Duodenal mucosa (tissue), 2 donors: ENCODE results near the gene GIT2.
A peak's percentile ranks its signal among the peaks of the same experiment; 100 is the strongest.
"Not testable (repeated sequence)": the region's sequence is repeated elsewhere in the genome, so short reads cannot be mapped to it uniquely, and the experiment has no call there.

Source experiments
- H3K27ac ChIP-seq: one replicate; pipeline ENCODE4 v1.7.0; 2013; ENCODE audit warnings: low read depth, low read length
- H3K27me3 ChIP-seq, 2 donors: one replicate each; pipeline ENCODE4 v1.7.0; 2013; ENCODE audit warnings: low read length in 2 of 2, control low read depth in 1 of 2; ENCODE audit not compliant: insufficient read depth in 2 of 2, control insufficient read depth in 1 of 2
- H3K36me3 ChIP-seq, 2 donors: one replicate each; pipeline ENCODE4 v1.7.0; 2013; ENCODE audit warnings: low read length in 2 of 2, control low read depth in 1 of 2; ENCODE audit not compliant: insufficient read depth in 2 of 2, control insufficient read depth in 1 of 2
- H3K4me1 ChIP-seq, 2 donors: one replicate each; pipeline ENCODE4 v1.7.0; 2013; ENCODE audit warnings: low read length in 2 of 2, control low read depth in 1 of 2; ENCODE audit not compliant: insufficient read depth in 2 of 2, control insufficient read depth in 1 of 2
- H3K4me3 ChIP-seq, 2 donors: one replicate each; pipeline ENCODE4 v1.7.0; 2013; ENCODE audit warnings: low read length in 2 of 2, low read depth in 1 of 2
- H3K9ac ChIP-seq, 2 donors: one replicate each; pipeline ENCODE4 v1.7.0; 2013; ENCODE audit warnings: low read length in 2 of 2, low read depth in 1 of 2
- H3K9me3 ChIP-seq, 2 donors: one replicate each; pipeline ENCODE4 v1.7.0; 2013; ENCODE audit warnings: low read length in 2 of 2, control low read depth in 1 of 2; ENCODE audit not compliant: control insufficient read depth in 1 of 2

The GIT2 gene

GRCh38 chr12:110024051-110024450, 27.9 kb upstream of the GIT2 start:
- H3K9me3 ChIP-seq = no peaks in the 10 kb centered on the region
- no peaks in the 10 kb centered on the region for H3K27me3 ChIP-seq
- H3K4me3 ChIP-seq = no peak overlapping the region
- H3K4me1 ChIP-seq = peaks cover 8 to 10% of the 10 kb centered on the region in 2 donors
- H3K9ac ChIP-seq = no peak overlapping the region
- peaks cover 10 to 70% of the 10 kb centered on the region in 2 donors for H3K36me3 ChIP-seq
- no peak overlapping the region for H3K27ac ChIP-seq

DNA sequence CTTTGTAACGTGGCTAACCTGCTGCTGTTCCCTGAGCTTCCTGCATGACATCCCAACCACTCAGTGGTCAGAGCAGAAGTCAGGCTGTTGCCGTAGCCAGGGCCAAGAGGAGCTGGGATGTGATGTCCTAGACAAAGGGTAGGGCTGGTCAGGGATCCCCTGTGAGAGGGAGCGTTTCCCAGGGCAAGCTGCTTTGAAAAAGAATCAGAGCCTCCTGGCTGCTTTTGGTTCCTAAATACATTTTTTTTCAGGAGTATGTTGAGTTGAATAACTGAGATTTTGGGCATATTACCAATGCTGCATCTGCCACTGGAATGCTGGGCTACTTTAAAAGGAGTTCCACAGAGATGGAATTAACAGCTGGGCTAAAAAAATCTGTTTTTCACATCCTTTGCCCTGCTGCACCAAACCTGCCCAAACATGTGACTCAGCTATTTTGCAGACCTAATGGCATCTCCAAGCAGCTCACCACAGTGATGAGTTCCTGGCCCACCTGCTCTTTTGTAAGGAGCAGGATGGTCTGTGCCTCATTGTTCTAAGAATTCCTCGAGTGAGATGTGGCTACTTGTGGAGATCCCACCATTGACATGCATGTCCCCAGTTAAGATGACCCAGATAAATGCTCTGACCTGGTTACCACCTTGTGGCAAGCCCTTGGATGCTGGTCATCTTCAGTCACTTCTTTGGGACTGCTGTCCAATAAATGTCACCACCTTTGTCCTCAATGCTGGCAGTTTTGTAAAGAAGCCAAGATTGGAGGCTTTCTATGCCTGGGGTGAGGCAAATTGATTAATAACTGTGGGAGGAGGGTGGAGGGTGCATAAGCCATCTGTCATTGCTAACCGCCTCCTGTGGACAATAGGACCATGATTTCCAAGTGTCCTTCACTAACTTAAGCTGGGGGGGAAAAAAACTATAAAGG, 27.2 kb upstream of the GIT2 start:
- H3K4me3 ChIP-seq = no peak overlapping the region
- no peaks in the 10 kb centered on the region for H3K9me3 ChIP-seq
- no peak overlapping the region for H3K27ac ChIP-seq
- H3K9ac ChIP-seq = no peak overlapping the region
- no peaks in the 10 kb centered on the region for H3K27me3 ChIP-seq
- H3K4me1 ChIP-seq = peaks cover 8 to 10% of the 10 kb centered on the region in 2 donors
- peaks cover 16 to 71% of the 10 kb centered on the region in 2 donors for H3K36me3 ChIP-seq

- Histone ChIP-seq H3K27ac (no peak overlapping the region), H3K9ac (no peak overlapping the region), H3K36me3 (peaks cover 23 to 68% of the 10 kb centered on the region in 2 donors), H3K4me1 (peaks cover 8 to 10% of the 10 kb centered on the region in 2 donors), H3K9me3 (no peaks in the 10 kb centered on the region), H3K27me3 (no peaks in the 10 kb centered on the region), H3K4me3 (no peak overlapping the region)
These were observed 24.8 kb upstream of the GIT2 start for GRCh38 chr12:110020956-110021355.

- H3K27me3 ChIP-seq = no peaks in the 10 kb centered on the region
- H3K9me3 ChIP-seq = no peaks in the 10 kb centered on the region
- H3K4me1 ChIP-seq = peaks cover 25 to 28% of the 10 kb centered on the region in 2 donors
- H3K4me3 ChIP-seq = no peak overlapping the region
- peaks cover 32 to 56% of the 10 kb centered on the region in 2 donors for H3K36me3 ChIP-seq
- no peak overlapping the region for H3K27ac ChIP-seq
- no peak overlapping the region for H3K9ac ChIP-seq
These were observed 19.0 kb upstream of the GIT2 start for GRCh38 chr12:110015132-110015531.

GRCh38 chr12:110012659-110013058, 16.5 kb upstream of the GIT2 start:
- Histone ChIP-seq H3K4me3 (no peak overlapping the region), H3K4me1 (peaks cover 25 to 28% of the 10 kb centered on the region in 2 donors), H3K36me3 (peaks cover 19 to 33% of the 10 kb centered on the region in 2 donors), H3K27ac (no peak overlapping the region), H3K9me3 (no peaks in the 10 kb centered on the region), H3K27me3 (no peaks in the 10 kb centered on the region), H3K9ac (no peak overlapping the region)

- no peaks in the 10 kb centered on the region for H3K9me3 ChIP-seq
- no peak overlapping the region for H3K9ac ChIP-seq
- H3K27ac ChIP-seq = no peak overlapping the region
- H3K4me3 ChIP-seq = no peak overlapping the region
- H3K27me3 ChIP-seq = no peaks in the 10 kb centered on the region
- peaks cover 19 to 32% of the 10 kb centered on the region in 2 donors for H3K36me3 ChIP-seq
- H3K4me1 ChIP-seq = peaks cover 25 to 28% of the 10 kb centered on the region in 2 donors
These were observed 16.0 kb upstream of the GIT2 start for GRCh38 chr12:110012137-110012536.

DNA sequence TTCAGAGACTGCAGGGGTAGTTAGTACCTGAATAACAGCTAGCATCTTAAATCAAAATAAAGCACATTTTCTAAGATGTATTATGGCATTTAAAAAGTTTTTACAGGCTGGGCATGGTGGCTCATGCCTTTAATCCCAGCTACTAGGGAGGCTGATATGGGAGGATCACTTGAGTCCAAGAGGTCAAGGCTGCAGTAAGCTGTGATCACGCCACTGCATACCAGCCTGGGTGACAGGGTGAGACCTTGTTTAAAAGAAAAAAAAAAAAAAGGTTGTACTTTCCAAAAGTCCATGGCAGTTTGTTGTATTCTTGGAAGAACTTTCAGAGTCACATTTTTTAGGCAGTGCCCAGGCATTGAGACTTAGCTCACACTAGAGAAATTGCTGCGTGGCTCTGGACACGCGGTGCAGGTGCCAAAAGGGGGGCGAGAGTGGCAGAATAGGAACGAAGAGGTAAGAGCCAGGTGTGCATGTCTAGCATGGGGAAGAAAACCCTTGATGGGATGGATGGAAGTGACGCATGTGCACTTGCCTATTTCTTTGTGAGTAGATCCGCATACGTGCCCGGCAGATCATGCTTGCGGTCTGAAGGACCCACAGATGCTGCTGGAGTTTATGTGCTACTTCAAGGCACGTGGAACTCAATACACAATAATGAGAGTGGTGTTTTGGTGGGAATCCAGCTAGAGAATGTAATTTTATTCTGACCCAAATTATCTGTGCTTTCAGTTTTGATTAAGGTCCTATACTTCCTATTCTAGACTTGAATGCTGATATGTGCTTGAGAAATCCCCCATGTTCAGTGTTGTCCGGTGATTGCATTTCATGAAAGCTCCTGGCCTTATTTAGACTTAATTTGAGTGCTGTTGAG, 14.9 kb upstream of the GIT2 start:
- Histone ChIP-seq H3K9me3 (no peaks in the 10 kb centered on the region), H3K27ac (no peak overlapping the region), H3K4me3 (peak overlapping the region; percentile 19 to 32), H3K9ac (peak overlapping the region in 1 of 2 donors; percentile 37), H3K27me3 (no peaks in the 10 kb centered on the region), H3K36me3 (peaks cover 17 to 24% of the 10 kb centered on the region in 2 donors), H3K4me1 (peaks cover 25 to 28% of the 10 kb centered on the region in 2 donors)

- H3K27me3 ChIP-seq, H3K9me3 ChIP-seq: not testable (repeated sequence)
- peaks cover 11 to 12% of the 10 kb centered on the region in 2 donors for H3K36me3 ChIP-seq
These were observed 12.7 kb upstream of the GIT2 start for GRCh38 chr12:110008681-110009398.

GRCh38 chr12:110007881-110008280, 11.7 kb upstream of the GIT2 start:
- Histone ChIP-seq H3K4me1 (peaks cover 23 to 25% of the 10 kb centered on the region in 2 donors), H3K4me3 (no peak overlapping the region), H3K27me3 (no peaks in the 10 kb centered on the region), H3K36me3 (peaks cover 6% of the 10 kb centered on the region in 2 donors), H3K27ac (no peak overlapping the region), H3K9ac (no peak overlapping the region), H3K9me3 (no peaks in the 10 kb centered on the region)

More at GRCh38 chr12:110008681-110009398, 12.7 kb upstream of the GIT2 start:
- peaks cover 23 to 25% of the 10 kb centered on the region in 2 donors for H3K4me1 ChIP-seq
- H3K9ac ChIP-seq, H3K27ac ChIP-seq, H3K4me3 ChIP-seq: not testable (repeated sequence)
